WTC11 (cell line): Measurements from ENCODE around the gene MAP7D2.

ENCODE experiments used
- AFF4 ChIP-seq: sonication (generic); formaldehyde crosslinking; IDR thresholded peaks from 2 replicates; pipeline ENCODE4 v1.8.1; 2023; ENCODE audit warnings: mild to moderate bottlenecking, missing genetic modification reagents, borderline replicate concordance
- CTCF ChIP-seq: fragments of 200-600 bp; IDR thresholded peaks from 2 replicates; pipeline ENCODE4 v1.8.0; 2022; ENCODE audit warnings: antibody characterized with exemption
- E2F5 ChIP-seq: sonication (generic); formaldehyde crosslinking; IDR thresholded peaks from 2 replicates; pipeline ENCODE4 v1.8.1; 2022; ENCODE audit warnings: mild to moderate bottlenecking, moderate library complexity, missing genetic modification reagents
- ETV6 ChIP-seq: sonication (generic); formaldehyde crosslinking; IDR thresholded peaks from 2 replicates; pipeline ENCODE4 v1.8.1; 2022; ENCODE audit warnings: mild to moderate bottlenecking, missing genetic modification reagents
- TCF7 ChIP-seq: sonication (generic); formaldehyde crosslinking; IDR thresholded peaks from 2 replicates; pipeline ENCODE4 v1.8.0; 2022; ENCODE audit warnings: mild to moderate bottlenecking, low read depth, missing genetic modification reagents, moderate library complexity
- ZNF121 ChIP-seq: sonication (generic); formaldehyde crosslinking; IDR thresholded peaks from 2 replicates; pipeline ENCODE4 v1.8.0; 2023; ENCODE audit warnings: missing genetic modification reagents
- TF ChIP-seq, protein P1 (sequence below): sonication (generic); formaldehyde crosslinking; IDR thresholded peaks from 2 replicates; pipeline ENCODE4 v1.8.0; 2023; ENCODE audit warnings: missing genetic modification reagents, mild to moderate bottlenecking, borderline replicate concordance
- TF ChIP-seq, protein P2 (sequence below): sonication (generic); formaldehyde crosslinking; IDR thresholded peaks from 2 replicates; pipeline ENCODE4 v1.8.0; 2022; ENCODE audit warnings: mild to moderate bottlenecking, missing genetic modification reagents
- TF ChIP-seq, protein P3 (sequence below): sonication (generic); formaldehyde crosslinking; IDR thresholded peaks from 2 replicates; pipeline ENCODE4 v1.8.1; 2022; ENCODE audit warnings: low read depth, missing genetic modification reagents, borderline replicate concordance

GRCh38 chrX:20037186-20037585, 79.5 kb downstream of the MAP7D2 start:
- TF ChIP-seq ETV6: no peak
- no peak for TF ChIP-seq E2F5 (CRISPR knock-in tag)
- no peak for TF ChIP-seq AFF4 (CRISPR knock-in tag)
- no peak for TF ChIP-seq CTCF
- TF ChIP-seq, protein P1, sequence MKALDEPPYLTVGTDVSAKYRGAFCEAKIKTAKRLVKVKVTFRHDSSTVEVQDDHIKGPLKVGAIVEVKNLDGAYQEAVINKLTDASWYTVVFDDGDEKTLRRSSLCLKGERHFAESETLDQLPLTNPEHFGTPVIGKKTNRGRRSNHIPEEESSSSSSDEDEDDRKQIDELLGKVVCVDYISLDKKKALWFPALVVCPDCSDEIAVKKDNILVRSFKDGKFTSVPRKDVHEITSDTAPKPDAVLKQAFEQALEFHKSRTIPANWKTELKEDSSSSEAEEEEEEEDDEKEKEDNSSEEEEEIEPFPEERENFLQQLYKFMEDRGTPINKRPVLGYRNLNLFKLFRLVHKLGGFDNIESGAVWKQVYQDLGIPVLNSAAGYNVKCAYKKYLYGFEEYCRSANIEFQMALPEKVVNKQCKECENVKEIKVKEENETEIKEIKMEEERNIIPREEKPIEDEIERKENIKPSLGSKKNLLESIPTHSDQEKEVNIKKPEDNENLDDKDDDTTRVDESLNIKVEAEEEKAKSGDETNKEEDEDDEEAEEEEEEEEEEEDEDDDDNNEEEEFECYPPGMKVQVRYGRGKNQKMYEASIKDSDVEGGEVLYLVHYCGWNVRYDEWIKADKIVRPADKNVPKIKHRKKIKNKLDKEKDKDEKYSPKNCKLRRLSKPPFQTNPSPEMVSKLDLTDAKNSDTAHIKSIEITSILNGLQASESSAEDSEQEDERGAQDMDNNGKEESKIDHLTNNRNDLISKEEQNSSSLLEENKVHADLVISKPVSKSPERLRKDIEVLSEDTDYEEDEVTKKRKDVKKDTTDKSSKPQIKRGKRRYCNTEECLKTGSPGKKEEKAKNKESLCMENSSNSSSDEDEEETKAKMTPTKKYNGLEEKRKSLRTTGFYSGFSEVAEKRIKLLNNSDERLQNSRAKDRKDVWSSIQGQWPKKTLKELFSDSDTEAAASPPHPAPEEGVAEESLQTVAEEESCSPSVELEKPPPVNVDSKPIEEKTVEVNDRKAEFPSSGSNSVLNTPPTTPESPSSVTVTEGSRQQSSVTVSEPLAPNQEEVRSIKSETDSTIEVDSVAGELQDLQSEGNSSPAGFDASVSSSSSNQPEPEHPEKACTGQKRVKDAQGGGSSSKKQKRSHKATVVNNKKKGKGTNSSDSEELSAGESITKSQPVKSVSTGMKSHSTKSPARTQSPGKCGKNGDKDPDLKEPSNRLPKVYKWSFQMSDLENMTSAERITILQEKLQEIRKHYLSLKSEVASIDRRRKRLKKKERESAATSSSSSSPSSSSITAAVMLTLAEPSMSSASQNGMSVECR: no peak
- TF ChIP-seq TCF7 (CRISPR knock-in tag): no peak
- TF ChIP-seq, protein P2, sequence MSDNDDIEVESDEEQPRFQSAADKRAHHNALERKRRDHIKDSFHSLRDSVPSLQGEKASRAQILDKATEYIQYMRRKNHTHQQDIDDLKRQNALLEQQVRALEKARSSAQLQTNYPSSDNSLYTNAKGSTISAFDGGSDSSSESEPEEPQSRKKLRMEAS (CRISPR knock-in tag): no peak
- TF ChIP-seq ZNF121 (CRISPR knock-in tag): no peak
- TF ChIP-seq, protein P3, sequence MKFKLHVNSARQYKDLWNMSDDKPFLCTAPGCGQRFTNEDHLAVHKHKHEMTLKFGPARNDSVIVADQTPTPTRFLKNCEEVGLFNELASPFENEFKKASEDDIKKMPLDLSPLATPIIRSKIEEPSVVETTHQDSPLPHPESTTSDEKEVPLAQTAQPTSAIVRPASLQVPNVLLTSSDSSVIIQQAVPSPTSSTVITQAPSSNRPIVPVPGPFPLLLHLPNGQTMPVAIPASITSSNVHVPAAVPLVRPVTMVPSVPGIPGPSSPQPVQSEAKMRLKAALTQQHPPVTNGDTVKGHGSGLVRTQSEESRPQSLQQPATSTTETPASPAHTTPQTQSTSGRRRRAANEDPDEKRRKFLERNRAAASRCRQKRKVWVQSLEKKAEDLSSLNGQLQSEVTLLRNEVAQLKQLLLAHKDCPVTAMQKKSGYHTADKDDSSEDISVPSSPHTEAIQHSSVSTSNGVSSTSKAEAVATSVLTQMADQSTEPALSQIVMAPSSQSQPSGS (CRISPR knock-in tag): no peak
